KMS-11 (cell line): ENCODE data around the gene TMEM225B.
"Not testable (repeated sequence)": the region's sequence is repeated elsewhere in the genome, so short reads cannot be mapped to it uniquely, and the experiment has no call there.

ENCODE experiments used
- H2AFZ ChIP-seq: fragments of 200-600 bp; sonication (generic); 2 replicates; pipeline ENCODE4 v1.6.1; 2016; ENCODE audit warnings: antibody characterized with exemption, mixed run types, low read depth
- H3K27ac ChIP-seq: fragments of 200-600 bp; sonication (generic); 2 replicates; pipeline ENCODE4 v1.6.1; 2016; ENCODE audit warnings: mild to moderate bottlenecking, mixed run types
- H3K27me3 ChIP-seq: fragments of 200-600 bp; sonication (generic); 2 replicates; pipeline ENCODE4 v1.6.1; 2017; ENCODE audit warnings: mild to moderate bottlenecking, low read depth, mixed run types, moderate library complexity; ENCODE audit not compliant: insufficient read depth
- H3K36me3 ChIP-seq: fragments of 200-600 bp; sonication (generic); 2 replicates; pipeline ENCODE4 v1.6.1; 2017; ENCODE audit warnings: mild to moderate bottlenecking, mixed run types; ENCODE audit not compliant: insufficient read depth
- H3K4me1 ChIP-seq: fragments of 200-600 bp; sonication (generic); 2 replicates; pipeline ENCODE4 v1.6.1; 2016; ENCODE audit warnings: mild to moderate bottlenecking, low read depth, mixed run types; ENCODE audit not compliant: poor library complexity, severe bottlenecking
- H3K4me2 ChIP-seq: fragments of 200-600 bp; sonication (generic); 2 replicates; pipeline ENCODE4 v1.7.0; 2016; ENCODE audit warnings: mild to moderate bottlenecking, mixed run types
- H3K4me3 ChIP-seq: fragments of 200-600 bp; sonication (generic); IDR thresholded peaks from 2 replicates; pipeline ENCODE4 v1.6.1; 2017; ENCODE audit warnings: low read depth, low read length, mixed read lengths; ENCODE audit not compliant: insufficient read depth
- H3K79me2 ChIP-seq: fragments of 200-600 bp; sonication (generic); 2 replicates; pipeline ENCODE4 v1.6.1; 2016; ENCODE audit warnings: low read depth, mixed run types; ENCODE audit not compliant: insufficient read depth
- H3K9ac ChIP-seq: fragments of 200-600 bp; sonication (generic); 2 replicates; pipeline ENCODE4 v1.6.1; 2016; ENCODE audit warnings: mild to moderate bottlenecking, mixed run types
- H4K20me1 ChIP-seq: fragments of 200-600 bp; sonication (generic); 2 replicates; pipeline ENCODE4 v1.6.1; 2016; ENCODE audit warnings: mild to moderate bottlenecking, mixed run types; ENCODE audit not compliant: insufficient read depth
- CTCF ChIP-seq: fragments of 200-600 bp; sonication (generic); conservative IDR thresholded peaks from 2 replicates; pipeline ENCODE4 v1.6.1; 2017; ENCODE audit warnings: low read depth, mild to moderate bottlenecking, antibody characterized with exemption, low read length, moderate library complexity, mixed read lengths

TMEM225B gene

DNA sequence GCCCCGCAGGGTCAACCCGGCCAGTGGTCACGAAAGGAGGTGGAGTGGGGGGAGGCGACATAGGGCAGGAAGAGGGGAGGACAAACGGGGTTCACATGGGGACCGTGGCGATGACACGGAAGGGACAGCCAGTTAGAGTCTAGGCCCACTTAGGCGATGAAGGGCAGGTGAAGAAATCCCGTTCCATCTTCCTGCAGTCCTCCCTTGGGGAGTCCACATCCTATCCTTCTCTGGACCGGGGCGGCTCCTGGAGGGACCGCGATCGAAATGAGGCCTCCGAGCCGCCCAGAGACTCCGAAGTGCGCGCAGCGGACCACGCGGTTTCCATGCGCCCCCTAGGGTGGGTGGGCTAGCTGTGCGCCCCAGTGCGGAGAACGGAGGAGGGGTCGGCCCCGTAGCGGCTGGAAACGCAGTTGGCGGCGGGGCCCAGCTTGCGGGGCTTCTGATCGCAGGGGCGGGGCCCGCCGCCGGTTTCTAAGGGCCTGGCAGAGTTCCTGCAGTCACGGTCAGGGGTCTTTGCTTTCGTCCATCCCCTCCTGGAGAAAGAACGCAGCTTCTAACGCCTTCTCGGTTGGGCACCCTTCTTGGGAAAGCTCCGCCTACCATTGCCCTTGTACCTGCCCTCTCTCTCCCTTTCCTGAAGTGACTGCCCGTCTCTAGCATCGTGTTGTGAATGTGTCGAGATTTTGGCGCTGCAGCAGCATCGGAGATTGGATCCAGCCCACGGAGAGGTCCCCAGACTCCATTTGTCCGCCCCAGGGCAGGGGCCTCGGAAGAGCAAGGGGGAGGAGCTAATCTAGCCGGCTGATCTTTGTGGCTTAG, 17.9 kb upstream of the TMEM225B start:
- peak overlapping the region; percentile 68 for H2AFZ ChIP-seq
- H3K4me1 ChIP-seq: peaks cover 47% of the 10 kb centered on the region
- peak; percentile 26; the same call in 1 of the 2 replicates for TF ChIP-seq CTCF
- peak overlapping the region; percentile 97 for H3K4me2 ChIP-seq
- H3K27me3 ChIP-seq: no peaks in the 10 kb centered on the region
- H3K9ac ChIP-seq: peak overlapping the region; percentile 58
- no peaks in the 10 kb centered on the region for H3K36me3 ChIP-seq
- H3K4me3 ChIP-seq: no peak overlapping the region
- H3K27ac ChIP-seq: peak overlapping the region; percentile 81
- H4K20me1 ChIP-seq: no peaks in the 10 kb centered on the region
- no peaks in the 10 kb centered on the region for H3K79me2 ChIP-seq

DNA sequence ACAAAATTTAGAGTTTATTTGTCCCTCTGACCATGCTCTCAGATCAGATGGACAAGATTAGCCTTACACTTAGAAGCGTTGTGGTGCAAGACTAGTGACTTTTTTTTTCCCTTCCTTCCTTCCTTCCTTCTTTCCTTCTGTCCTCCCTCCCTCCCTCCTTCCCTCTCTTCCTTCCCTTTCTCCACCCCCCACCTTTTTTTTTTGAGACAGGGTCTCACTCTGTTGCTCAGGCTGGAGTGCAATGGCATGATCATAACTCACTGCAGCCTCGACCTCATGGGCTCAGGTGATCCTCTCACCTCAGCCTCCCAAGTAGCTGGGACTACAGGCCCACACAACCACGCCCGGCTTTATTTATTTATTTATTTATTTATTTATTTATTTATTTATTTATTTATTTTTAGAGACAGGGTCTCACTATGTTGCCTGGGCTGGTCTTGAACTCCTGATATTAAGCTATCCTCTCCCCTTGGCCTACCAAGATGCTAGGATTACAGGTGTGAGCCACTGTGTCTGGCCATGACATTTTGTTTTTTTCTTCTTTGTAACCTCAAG, 17.2 kb upstream of the TMEM225B start:
- Histone ChIP-seq H3K4me1 (peaks cover 47% of the 10 kb centered on the region), H2AFZ (peak overlapping the region; percentile 68; the same call in 1 of the 2 replicates), H3K27ac (peak overlapping the region; percentile 81; the same call in 1 of the 2 replicates), H3K9ac (peak overlapping the region; percentile 58; the same call in 1 of the 2 replicates)
- H3K36me3 ChIP-seq, H3K4me2 ChIP-seq, H4K20me1 ChIP-seq, H3K27me3 ChIP-seq, H3K4me3 ChIP-seq, H3K79me2 ChIP-seq: not testable (repeated sequence)

- H3K4me2 ChIP-seq: no peak overlapping the region
- no peak overlapping the region for H3K9ac ChIP-seq
- no peaks in the 10 kb centered on the region for H3K79me2 ChIP-seq
- H3K27me3 ChIP-seq: no peaks in the 10 kb centered on the region
- H3K4me1 ChIP-seq: no peaks in the 10 kb centered on the region
- H3K36me3 ChIP-seq: no peaks in the 10 kb centered on the region
- H3K27ac ChIP-seq: no peak overlapping the region
- no peak for TF ChIP-seq CTCF
- no peak overlapping the region for H2AFZ ChIP-seq
- H3K4me3 ChIP-seq: no peak overlapping the region
- no peaks in the 10 kb centered on the region for H4K20me1 ChIP-seq
Observed at GRCh38 chr7:99588868-99589267, 9.2 kb upstream of the TMEM225B start.

GRCh38 chr7:99594948-99595745, 2.9 kb upstream of the TMEM225B start:
- Histone ChIP-seq H3K4me1 (no peaks in the 10 kb centered on the region), H3K4me3 (no peak overlapping the region), H3K9ac (no peak overlapping the region), H3K36me3 (no peaks in the 10 kb centered on the region), H2AFZ (no peak overlapping the region), H3K79me2 (no peaks in the 10 kb centered on the region), H3K27me3 (no peaks in the 10 kb centered on the region), H4K20me1 (no peaks in the 10 kb centered on the region), H3K27ac (no peak overlapping the region), H3K4me2 (no peak overlapping the region)
- no peak for TF ChIP-seq CTCF
